ENCODE measurements around the gene CELF2.
A peak's percentile ranks its signal among the peaks of the same experiment; 100 is the strongest.

CELF2 gene

DNA sequence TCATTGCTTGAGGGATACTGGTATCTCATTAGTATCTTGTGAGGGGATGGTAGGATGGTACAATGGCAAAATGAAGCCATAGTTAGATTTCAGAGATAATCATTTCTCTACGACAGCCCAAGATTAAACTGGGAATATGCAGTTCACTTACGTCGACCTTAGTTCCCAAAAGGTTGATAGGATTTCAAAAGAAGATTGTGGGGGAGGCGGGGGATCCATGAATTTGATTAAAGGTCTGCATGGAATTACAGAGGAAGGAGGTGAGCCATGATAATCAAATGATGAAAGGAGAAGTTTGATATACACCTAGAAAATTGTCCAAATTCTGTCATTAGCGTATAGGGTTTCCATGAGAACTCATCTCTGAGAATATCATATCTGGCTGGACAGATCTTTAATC lies 206.6 kb downstream of the CELF2 start:
- no peak for DNase-seq (ENCODE audit: low read depth in 2 of 2)

GRCh38 chr10:11224792-11225416 lies 207.2 kb downstream of the CELF2 start:
- DNase-seq (ENCODE audit: low read depth in 2 of 2) = no peak

GRCh38 chr10:11225935-11226334 lies 208.3 kb downstream of the CELF2 start:
- no peak for DNase-seq (ENCODE audit: low read depth in 2 of 2)

- no peak for DNase-seq (ENCODE audit: low read depth in 2 of 2)
Measured at GRCh38 chr10:11227103-11227502, 209.4 kb downstream of the CELF2 start.

- DNase-seq (ENCODE audit: low read depth in 2 of 2) = no peak
Measured at GRCh38 chr10:11229893-11230292, 212.2 kb downstream of the CELF2 start.

- no peak for DNase-seq (ENCODE audit: low read depth in 2 of 2)
Measured at GRCh38 chr10:11230498-11231167, 213.0 kb downstream of the CELF2 start.

DNA sequence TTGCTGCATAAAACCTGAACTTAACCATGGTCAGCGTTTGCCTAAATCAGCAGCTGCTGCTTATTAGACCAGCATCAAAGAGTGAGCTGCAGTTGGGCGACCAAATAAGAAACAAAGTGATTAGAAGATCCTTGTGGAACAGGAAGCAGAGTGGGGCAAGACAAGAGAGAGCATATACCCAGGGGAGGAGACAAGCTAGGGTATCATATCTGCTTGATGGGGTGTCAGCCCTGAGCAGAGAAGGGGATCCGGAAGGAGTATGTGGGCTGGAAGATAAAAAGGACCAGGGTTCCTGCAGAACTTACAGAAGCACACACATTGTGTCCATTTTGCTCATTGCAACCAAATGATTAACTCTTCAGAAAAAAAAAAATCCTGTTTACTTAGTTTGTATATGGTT lies 213.6 kb downstream of the CELF2 start:
- no peak for DNase-seq (ENCODE audit: low read depth in 2 of 2)

DNA sequence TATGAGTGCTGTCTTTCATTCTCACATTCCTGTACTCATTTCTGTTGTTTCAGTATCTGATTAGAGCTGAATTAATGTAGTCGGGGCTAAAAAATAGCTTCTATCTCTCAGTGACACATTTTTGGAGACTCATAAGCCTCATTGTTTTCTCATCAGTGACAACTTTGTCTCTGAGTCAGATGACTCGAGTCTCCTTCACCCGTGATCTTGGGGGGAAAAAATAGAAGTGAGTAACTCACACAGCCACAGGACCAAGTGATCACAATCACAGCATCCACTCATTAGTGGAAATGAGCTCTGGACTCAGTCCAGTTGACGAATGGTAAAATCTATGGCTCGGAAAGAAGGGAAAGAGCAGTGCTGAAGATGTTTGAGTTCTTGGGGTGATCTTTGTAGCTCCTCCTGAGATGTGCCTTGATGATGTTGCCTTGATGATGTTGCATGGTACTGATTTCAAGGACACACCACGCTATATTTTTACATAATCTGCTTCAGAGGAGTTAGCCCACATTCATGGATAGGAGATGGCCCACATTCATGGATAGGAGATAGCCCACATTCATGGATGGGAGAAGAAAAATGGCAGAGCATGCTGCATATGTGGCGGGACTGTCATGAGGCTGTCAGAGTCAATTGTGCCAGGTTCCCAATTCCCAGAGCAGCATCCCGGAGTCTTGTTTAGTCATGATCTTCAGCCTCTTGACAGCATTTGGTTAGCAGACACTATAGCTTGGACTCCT lies 214.7 kb downstream of the CELF2 start:
- DNase-seq (ENCODE audit: low read depth in 2 of 2) = no peak

DNA sequence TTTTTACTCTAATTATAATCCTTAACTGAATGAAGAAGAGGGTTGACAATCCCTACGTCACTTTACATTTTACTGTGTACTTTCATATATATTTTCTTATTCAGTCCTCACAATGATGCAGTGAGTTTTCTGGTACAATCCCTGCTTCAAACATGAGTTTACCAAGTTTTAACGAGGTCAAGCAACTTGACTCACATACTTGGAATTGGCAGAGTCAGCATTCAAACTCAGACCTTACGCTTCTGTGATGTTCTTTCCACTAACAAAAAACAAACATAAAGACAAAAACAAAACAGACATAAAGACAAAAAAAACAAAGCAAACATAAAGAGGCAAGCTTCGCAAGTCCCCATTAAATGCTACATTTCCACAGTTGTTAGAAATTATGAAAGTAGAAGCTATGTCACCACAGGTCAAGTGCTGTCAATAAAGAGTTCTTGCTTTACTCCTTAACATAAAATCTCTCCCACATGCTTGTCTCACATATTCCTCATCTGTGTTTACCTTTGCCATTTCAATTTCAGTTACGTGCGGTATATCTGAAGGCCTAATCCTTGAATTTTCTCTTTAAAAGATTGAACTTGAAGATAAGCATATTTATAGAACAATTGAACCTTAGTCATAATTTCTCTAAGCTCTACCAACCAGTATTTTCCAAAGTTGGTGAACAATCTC lies 217.3 kb downstream of the CELF2 start:
- no peak for DNase-seq (ENCODE audit: low read depth in 2 of 2)

- no peak for DNase-seq (ENCODE audit: low read depth in 2 of 2)
Measured at GRCh38 chr10:11235771-11236170, 218.1 kb downstream of the CELF2 start.

DNA sequence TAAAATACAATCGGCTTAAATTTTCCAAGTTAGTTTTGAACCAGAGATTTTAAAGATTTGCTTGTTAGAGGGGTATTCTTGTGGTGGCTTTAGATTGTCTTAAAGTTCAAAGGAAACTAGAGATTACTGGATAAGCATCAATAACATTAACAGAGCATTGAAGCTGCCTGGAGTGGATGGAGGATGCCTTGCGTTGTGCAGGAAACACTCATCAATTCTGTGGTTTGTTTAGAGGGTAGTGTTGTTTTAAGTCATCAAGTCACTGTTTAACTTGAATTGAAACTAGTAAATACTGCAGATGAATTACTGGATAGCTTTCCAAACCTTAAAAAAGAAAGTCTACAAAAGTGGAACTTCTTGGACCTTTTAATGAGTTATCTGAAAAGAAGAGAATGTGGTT lies 218.6 kb downstream of the CELF2 start:
- no peak for DNase-seq (ENCODE audit: low read depth in 2 of 2)

- DNase-seq (ENCODE audit: low read depth in 2 of 2) = peak in 1 of 2 donors; percentile 33
Measured at GRCh38 chr10:11237571-11237970, 219.9 kb downstream of the CELF2 start.

DNA sequence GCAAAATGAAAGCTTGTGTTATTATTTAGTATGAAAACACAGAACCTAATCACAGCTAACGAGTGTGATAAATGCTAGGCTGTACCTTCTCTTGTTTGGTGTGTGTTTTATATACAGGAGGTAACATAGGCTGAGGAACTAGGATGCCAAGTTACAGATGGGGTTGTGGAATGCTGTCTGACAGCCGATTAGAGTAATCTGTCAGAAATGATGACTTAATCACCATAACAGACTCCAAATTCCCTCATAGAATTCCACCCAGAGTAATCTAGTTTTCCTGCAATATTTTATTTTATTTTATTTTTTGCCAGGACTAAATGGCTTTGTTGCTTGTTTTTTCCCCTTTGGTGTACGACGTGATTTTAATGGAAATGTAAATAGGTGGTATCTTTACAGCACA lies 221.2 kb downstream of the CELF2 start:
- no peak for DNase-seq (ENCODE audit: low read depth in 2 of 2)

- DNase-seq (ENCODE audit: low read depth in 2 of 2) = no peak
Measured at GRCh38 chr10:11240641-11241040, 223.0 kb downstream of the CELF2 start.

- DNase-seq (ENCODE audit: low read depth in 2 of 2) = no peak
Measured at GRCh38 chr10:11242443-11243387, 225.0 kb downstream of the CELF2 start.

GRCh38 chr10:11243425-11244222 lies 226.0 kb downstream of the CELF2 start:
- no peak for DNase-seq (ENCODE audit: low read depth in 2 of 2)

DNA sequence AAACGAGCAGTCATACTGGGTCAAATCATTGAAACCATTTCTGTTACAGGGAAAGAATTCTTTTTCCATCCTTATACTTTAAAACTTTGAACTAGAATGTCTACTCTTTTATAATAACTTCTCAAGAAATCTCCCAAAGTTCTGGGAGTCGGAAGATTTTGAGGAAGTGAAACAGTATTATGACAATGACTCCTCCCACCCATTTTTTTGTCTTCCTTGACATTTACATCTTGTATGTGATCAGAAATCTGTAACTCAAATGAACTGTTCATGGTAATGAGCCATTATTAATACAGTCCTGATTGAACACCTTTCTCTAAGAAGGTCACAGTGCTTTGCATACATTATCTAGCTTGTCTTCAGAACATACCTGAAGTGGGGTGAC lies 227.4 kb downstream of the CELF2 start:
- no peak for DNase-seq (ENCODE audit: low read depth in 2 of 2)

- DNase-seq (ENCODE audit: low read depth in 2 of 2) = no peak
Measured at GRCh38 chr10:11245510-11245909, 227.8 kb downstream of the CELF2 start.

DNA sequence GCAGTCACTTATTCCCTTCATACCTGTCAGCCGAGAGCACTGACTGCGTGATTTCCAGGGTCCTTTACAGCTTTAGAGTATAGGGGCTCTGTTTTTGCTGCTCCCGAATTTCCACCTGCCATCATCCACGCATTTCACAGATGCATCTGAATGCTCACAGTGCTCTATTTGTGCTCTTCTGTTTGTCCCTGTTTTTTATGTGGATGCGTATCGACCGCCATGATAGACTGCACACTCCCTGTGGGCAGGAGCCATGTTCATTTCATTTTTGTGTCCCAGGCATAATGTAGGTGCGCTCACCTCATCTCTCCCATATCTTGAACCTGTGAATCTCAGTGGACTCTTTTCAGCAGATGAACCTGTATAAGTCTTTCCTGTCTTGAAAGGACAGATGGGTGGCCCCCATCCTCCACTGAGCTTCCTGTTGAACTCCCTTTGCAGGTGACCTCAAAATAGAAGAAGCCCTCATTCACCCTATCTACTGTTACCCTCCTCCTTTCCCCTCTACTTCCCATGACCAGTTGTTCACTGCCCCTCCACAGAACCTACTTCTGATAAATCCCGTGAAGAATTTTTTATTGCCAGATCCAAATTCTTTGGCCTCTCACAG lies 228.4 kb downstream of the CELF2 start:
- no peak for DNase-seq (ENCODE audit: low read depth in 2 of 2)

Measured in activated CD8-positive, alpha-beta memory T cell treated with anti-CD3 and anti-CD28 coated beads for 4 hours (primary cell).